HG03108 (cell line): ENCODE data around the gene QSOX1.
"Not testable (repeated sequence)": the region's sequence is repeated elsewhere in the genome, so short reads cannot be mapped to it uniquely, and the experiment has no call there.

Experiments used
- ATAC-seq: cut with Tn5 transposase; IDR thresholded peaks from one replicate; pipeline ENCODE4 v1.9.1; 2021; ENCODE audit warnings: moderate library complexity; ENCODE audit not compliant: unreplicated experiment

Gene QSOX1

DNA sequence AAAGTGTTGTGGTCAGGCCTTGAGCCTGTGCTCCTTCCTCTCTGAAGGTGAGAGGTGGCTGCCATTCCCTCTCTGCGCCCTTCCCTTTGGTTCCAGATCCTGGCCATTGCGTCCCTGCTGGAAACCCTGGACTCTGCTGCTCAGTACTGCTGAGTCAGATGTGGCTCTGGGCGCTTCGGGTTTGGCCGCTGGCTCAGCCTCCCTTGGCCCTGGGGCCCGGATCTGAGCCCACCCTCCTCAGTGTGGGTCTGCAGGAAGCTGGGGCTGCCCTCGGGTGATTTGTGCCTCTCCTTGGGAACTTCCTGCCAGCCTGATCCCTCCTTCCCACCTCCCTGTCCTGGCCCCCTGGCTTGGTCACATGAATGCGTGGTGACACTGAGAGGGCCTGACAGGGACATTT is 32.2 kb downstream of the QSOX1 start:
- ATAC-seq, result no peak

DNA sequence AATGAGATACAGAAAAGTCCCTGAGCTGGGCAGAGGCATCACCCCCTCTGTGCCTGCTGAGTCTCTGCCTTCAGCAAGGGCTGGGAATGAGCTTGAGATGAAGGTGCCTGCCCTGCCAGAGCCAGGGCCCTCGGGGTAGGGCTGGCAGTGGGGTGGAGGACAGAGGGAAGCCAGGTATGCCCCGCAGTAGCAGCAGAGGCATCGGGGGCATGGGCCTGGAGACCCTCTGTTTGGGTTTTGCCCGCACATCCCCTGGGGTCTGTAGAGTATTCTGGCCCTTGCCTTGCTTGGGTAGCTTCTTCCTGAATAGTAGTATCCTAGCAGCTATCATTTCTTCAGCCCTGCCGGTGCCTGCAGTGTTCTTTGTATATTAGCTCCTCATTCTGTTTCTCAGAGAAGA is 33.0 kb downstream of the QSOX1 start:
- ATAC-seq, result no peak

DNA sequence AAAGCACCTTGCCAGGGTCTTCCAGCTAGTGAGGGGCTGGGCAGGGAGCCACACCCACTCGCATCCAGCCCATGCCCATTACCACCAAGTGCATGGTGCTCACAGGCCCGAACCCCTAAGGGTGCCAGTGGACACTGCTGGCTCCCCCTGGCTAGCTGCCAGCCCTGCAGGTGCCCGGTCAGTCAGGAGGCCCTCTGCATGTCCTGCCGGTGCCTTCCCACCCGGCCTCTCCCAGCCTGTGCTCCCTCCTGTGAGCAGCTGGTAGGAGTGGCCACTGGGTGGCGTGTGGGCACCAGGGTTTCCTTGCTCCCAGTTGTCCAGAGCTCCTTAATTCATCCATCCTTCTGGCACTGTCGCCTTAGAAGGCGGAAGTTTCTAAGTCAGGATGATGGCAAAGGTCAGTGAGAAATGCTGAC is 33.4 kb downstream of the QSOX1 start:
- no peak for ATAC-seq

DNA sequence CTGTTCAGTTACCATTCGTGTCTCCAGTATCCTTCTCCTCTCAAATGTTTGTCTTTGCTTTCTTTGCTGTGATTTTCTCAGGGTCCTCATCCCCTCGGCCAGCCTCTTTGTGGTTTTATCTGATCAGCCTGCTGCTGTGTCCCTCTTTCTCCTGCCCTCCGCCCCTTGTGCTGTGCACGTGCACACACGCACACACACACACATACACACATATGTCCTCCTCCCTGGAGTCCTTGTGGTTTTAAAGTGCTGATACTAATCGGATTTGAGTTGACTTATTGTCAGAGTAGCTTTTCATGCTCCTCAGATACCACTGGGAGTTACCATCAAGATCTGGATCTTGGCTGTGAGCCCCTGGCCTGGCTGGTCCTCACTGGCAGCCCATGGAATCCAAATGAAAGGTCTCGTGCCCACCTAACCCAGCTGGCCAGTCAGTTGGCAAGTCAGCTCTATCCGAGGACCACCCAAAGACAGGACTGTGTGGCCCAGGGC is 34.1 kb downstream of the QSOX1 start:
- no peak for ATAC-seq

DNA sequence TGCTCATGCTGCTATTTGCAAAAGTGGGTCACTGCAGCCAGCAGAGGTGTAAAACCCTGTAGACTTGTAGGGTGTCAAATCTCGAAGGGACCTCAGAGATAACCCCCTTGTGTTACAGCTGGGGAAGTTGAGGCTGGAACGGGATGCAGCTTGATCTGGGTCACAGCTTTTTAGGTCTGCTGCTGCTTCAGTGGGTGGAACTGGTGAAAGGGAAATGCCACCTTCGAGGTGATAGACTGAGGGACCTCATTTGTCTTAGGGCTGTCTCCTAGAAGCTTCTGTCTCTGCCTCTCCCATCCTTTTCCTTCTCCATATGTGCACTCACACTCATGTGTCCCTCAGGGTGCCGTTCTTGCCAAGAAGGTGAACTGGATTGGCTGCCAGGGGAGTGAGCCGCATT is 35.4 kb downstream of the QSOX1 start:
- ATAC-seq, result no peak

DNA sequence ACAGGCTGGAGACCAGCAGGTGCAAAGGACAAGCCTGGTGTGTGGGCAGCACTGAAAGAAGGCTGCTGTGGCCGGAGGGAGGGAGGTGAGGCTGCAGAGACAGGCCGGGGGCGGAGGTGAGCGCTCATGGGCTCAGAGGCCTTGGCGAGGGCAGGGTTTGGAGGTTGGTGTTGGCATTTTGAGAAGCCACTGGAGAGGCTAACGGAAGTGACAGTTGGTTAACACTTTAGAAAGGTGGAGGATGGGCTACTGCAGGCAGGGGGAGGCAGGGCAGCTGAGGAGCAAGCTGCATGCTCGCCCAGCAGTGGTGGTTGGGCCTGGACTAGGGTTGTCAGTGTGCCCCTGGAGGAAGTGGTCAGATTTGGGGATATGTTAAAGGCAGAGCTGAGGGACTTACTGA is 37.5 kb downstream of the QSOX1 start:
- ATAC-seq, result no peak

DNA sequence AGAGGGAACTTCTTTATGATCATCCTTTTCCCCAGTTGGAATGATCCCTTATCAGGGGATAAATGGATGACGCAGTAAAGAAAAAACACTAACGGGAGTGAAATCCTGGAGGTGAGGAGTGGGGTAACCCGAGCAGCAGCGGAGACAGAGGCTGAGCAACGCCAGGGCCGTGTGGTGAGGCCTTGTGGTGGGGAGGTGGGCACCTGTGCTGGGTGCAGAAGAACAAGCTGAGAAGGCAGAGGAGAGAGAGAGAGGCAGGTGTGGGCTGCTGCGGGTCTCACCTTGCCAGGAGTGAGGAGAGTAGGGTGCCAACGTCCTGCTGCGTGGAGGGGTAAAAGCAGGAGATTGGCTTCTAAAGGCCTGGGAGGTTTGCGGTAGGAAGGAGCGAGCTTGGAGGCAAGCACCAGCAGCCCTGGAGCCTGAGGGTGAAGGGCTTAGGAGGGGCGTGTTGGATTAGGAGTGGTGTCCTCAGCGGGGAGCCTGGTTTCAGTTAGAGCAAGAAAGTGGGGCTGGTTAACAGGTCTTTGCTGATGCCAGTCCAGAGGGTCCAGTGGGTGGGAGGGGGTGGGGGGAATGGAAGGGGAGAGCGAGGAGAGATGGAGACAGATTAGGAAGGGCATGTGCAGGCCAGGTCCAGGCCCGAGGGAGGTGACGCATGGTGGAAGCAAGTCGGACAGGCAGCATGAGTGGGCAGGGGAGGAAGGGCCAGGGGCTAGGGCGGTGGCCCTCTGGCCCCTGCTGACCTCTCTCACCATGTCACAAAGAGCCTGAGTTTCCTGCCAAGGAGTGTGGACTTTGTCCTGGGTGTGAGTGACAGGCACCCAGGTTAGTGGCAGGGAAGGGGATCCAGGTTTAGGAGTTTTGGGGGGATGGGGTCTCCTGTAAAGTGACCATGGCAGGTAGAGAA is 38.7 kb downstream of the QSOX1 start:
- no peak for ATAC-seq

DNA sequence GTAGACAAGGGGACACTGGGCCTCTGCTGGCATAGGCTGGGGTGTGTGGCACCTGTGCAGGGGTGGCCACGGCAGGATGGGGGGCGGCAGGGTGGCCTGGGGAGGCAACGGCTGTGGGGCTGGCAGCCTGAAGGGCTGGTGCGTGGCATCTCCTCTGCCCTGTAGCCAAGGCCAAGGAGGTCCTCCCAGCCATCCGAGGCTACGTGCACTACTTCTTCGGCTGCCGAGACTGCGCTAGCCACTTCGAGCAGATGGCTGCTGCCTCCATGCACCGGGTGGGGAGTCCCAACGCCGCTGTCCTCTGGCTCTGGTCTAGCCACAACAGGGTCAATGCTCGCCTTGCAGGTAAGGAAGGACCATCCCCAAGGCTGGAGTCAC is 39.4 kb downstream of the QSOX1 start:
- ATAC-seq, result no peak

DNA sequence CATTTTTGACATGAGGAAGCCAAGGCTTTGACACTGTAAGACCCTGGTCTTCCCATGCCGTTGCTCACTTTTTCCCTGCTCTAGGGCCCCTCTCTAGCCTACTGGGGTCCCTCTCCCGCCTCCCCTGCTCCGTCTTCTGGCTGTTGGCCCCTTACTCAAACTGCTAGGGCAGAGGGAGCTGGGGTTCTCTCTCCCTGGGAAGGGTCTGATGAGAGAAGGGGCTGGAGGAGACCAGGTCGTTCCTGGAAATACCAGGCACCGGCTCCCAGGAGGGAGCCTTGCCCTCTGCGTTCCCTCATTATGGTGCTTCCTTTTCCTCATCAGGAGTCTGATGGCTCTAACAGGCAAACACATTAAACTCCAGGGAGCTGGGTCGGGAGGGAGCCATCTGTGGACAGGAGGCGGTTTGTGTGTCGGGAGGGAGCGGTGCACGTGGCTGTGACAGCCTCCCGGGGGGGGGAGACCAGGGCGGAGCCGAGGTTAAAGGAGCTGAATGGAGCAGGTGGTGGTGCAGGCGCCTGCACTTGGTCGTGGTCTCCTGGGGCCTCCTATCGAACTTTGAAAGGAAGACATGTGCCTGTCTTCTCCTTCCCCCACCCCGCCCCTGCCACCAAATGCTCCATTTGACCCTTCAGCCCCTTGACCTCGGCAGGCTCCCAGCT is 40.0 kb downstream of the QSOX1 start:
- ATAC-seq, result no peak

DNA sequence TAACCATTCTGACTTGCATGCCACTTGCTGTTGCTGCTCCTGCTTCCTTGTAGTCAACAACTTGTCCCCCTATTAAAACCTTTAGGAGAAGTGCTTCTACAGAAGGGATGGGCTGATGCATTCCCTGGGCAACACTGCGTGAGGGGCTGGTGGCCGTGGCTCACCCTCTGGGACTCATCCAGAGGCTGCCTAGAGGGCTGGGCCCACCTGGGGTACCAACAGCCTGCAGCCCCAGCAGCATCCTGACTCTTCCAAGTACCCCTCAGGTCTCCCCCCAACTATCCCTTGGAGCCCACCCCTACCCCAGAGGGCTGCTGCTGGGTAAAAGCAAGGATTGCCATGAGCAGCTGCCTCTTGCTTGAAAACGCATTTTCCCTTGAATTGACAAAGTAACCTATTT is 40.7 kb downstream of the QSOX1 start:
- no peak for ATAC-seq

DNA sequence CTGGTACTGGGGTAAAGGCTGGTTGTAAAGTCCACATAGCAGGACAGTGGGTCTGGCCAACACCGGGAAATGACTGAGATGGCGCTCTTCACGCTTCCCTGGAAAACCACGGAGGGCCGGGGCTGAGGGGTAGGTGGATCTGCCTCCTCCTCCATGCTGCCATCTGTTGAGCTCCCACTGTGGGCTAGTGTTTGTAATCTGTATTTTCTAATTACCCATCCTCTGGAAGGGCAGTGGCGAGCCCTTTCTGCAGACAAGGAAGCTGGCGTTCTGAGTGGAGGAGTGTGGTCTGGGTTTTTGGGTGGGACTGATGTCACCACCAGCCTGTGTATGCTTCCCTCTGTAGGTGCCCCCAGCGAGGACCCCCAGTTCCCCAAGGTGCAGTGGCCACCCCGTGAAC is 41.2 kb downstream of the QSOX1 start:
- ATAC-seq, result no peak

DNA sequence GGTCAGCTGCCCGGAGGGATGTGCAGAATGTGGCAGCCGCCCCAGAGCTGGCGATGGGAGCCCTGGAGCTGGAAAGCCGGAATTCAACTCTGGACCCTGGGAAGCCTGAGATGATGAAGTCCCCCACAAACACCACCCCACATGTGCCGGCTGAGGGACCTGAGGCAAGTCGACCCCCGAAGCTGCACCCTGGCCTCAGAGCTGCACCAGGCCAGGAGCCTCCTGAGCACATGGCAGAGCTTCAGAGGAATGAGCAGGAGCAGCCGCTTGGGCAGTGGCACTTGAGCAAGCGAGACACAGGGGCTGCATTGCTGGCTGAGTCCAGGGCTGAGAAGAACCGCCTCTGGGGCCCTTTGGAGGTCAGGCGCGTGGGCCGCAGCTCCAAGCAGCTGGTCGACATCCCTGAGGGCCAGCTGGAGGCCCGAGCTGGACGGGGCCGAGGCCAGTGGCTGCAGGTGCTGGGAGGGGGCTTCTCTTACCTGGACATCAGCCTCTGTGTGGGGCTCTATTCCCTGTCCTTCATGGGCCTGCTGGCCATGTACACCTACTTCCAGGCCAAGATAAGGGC is 41.9 kb downstream of the QSOX1 start:
- no peak for ATAC-seq

DNA sequence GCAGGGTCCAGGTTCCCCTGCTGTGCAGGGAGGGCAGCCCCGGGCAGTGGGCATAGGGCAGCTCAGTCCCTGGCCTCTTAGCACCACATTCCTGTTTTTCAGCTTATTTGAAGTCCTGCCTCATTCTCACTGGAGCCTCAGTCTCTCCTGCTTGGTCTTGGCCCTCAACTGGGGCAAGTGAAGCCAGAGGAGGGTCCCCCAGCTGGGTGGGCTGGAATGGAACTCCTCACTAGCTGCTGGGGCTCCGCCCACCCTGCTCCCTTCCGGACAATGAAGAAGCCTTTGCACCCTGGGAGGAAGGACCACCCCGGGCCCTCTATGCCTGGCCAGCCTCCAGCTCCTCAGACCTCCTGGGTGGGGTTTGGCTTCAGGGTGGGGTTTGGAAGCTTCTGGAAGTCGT is 42.6 kb downstream of the QSOX1 start:
- ATAC-seq, result no peak

DNA sequence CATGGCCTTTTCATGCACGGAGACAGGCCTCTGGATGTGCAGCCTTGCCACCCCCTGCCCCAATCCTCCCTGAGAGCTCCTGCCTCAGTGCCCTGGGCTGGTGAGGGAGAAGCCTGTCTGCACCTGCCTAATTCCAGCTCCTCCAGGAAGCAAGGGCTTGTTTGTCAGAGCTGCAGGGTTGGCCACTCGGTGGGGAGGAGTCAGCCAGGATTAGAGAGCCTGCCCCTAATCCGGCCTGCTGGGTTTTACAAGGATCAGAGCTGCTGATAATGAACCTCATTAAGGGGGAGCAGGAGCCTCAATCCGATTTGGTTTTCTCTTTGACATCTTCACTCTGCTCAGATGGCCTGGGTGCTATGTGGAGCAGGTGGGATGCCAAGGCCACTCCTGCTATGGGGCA is 43.5 kb downstream of the QSOX1 start:
- ATAC-seq, result no peak

DNA sequence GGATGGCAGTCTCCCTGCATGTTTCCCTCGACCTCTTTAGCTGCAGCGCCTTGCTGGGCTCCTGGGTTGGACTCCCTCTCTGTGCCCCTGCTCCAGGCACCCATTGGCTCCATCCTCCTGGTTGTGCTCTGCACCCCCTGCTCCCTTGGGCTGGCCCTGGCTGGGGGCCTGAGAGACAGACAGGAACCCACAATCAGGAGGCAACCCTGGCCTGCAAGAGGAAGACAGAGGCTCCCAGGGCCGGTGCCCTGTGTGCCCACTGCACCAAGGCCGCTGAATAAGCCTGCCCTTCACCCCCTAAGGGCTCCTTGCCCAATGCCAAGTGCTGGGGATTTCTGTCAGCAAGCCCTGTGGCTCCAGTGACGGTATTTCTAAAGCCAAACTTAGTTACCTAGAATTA is 43.9 kb downstream of the QSOX1 start:
- no peak for ATAC-seq

DNA sequence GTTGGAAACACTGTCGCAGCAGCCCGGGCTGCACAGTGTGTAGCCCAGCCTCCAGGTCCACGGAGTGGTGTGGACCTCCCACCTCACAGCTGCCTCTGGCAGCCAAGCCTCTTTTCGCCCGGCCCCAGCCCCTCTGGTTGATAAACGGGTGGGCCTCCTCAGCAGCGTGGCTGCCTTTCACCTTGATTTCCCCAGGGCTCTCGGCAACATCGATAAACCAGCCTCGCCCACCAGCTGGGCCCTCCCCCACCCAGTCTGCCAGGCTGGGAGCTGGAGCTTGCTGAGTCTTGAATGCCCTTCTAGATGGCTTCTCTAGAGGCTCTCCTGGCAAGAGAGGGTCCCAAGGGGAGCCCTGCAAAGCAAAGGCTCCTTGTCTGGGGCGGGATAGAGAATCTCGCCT is 44.3 kb downstream of the QSOX1 start:
- no peak for ATAC-seq

DNA sequence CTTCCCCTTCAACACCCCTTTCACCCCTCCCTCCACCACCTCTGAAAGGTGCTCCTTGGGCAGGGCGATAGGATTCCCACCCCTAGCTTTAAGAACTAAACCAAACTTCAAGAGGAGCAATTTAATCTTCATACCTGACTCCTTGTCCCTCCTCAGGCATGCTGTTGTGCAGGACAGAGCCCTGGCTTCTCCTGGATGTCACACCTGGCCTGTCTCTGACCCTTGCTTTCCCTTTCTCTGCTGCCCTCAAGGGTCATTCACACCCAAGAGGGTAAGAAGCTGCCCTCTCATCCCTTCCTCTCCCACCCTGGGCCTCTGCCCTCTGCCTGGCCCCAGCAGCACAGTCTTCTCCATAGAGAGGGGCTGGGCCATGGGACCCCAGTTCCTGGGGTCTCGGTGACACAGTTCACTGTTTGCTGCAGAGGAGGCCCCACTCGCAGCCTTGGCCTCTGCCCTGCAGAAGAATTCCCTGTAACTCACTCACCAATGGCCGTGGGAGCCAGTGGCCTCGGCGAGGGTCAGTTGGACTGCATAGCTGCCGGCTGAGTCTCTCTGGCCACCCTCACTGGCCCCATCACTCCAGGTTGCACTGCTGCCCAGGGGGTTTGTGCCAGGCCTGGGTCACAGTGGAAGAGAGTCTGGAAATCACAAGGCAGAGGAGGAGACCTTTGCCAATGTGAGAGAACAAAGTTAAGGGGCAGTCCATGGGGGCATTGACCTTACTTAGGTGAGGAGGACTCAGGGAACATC is 47.0 kb downstream of the QSOX1 start:
- ATAC-seq, result no peak

DNA sequence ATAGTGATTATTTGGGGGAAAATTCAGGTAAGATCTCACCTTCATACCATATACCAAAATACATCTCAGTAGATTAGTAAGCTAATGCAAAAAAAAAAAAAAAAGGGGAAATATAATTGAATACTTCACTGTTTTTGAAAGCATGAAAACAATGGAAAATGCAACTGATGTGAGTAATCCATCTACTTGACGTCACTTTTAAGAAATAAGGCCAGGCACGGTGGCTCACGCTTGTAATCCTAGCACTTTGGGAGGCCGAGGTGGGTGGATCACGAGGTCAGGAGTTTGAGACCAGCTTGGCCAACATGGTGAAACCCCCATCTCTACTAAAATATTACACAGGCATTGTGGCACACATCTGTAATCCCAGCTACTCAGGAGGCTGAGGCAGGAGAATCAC is 47.9 kb downstream of the QSOX1 start:
- ATAC-seq, result not testable (repeated sequence)

DNA sequence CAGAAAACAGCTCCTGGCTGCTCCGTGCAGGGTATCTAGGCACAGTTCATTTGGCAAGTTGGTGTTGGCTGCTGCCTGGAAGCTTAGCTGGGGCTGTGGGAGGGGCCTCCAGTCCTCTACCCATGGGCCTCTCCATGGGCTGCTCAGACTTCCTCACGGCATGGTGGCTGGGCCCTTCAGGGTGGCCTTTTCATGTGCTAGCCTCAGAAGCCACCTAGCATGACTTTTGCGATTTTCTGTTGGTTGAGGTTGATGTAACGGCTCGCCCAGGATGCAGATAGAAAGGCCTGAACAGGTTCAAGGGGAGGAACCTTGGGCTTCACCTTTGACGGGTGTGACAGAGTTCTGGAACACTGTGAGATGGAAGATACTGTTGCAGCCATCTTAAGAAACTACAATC is 49.6 kb downstream of the QSOX1 start:
- ATAC-seq, result no peak

DNA sequence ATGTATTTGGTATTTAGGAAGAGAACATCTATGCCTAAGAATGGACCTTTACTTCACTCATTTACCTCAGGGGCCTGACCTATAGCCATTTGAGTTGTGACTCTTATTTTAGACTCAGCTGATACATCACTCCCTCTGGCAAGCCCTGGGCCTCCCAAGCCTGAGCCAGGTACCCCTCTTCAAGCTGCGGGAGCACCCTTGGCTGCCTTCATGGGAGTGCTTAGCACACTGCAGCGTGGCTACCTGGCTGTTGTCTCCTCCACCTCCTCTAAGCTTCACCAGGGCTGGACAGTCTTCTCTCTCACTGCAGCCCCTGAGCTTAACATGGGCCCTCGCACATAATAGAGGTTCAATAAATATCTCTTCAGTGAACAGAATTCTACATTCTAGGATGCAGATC is 51.9 kb downstream of the QSOX1 start:
- no peak for ATAC-seq

DNA sequence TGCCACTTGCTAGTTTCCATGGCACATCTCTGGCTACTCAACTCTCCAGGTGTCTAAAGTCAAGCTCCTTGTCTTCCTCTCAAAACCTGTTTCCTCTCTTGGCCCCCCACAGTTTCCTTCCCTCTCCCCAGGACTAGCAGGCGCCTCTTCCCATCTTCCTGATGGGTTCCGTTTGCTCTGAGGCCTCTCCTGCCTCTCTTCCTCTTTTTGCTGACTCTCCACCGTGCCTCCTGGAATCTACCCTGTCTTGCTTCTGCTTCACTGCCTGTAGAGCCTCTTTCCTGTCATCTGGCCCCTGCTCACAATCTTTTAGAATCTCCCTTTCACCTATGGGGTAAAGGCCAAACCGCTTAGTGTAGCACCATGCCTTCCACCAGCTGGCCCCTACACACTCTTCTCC is 53.6 kb downstream of the QSOX1 start:
- ATAC-seq, result no peak
